Activated CD4-positive, CD25-positive, alpha-beta regulatory T cell (primary cell): ENCODE results near the gene CD180.

Experiments used
- DNase-seq, 4 experiments: peaks; one replicate each; lab custom pipeline; 2025; lab: John Stamatoyannopoulos, UW

CD180 gene

DNA sequence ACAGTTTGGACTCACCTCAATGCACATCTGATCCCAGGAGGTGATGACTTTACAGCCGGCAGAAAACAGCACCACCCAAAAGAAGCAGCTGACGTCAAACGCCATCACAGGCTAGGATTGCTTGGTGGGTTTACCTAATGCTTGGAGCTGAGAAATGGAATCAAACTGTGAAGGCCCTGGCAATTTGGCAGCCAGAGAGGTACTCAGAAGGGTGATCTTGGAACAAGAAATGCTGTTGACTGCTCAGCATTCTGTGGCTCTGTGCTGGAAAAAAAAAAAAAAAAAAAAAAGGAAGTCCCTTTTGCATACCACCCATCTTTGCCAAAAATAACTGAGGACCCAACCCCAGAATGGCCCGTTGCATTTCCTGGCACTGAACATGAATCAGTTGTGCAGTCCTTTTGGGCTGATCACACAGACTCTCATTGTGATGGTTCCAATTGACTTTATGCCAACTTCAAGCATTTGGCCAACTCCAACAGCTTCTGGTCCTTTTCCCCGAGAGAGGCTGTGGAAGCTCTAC lies at the start of gene CD180:
Gene CD180, minus strand, starts transcription at position 263 of the 523 bp plus-strand sequence. Its CDS starts 158 bp downstream, at position 105.
- DNase-seq, result no peak

DNA sequence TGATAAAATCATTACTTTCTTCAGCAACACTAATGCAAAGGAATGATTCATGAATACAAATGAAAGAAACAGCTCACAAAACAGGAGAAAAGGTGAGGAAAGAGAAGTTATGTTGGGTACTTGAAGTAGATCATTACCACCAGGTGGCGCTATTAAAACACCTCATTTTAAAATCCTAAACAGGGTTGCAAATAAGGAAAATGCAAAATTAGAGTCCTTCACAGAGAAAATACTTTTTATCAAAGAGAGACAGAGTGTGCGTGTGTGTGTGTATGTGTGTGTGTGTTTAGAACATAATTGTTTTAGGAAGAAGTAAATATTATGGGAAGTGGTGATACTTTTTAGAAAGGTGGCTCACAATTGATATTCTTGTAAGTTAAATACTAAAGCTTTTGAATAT lies 49.5 kb upstream of the CD180 start:
- DNase-seq, result no peak

DNA sequence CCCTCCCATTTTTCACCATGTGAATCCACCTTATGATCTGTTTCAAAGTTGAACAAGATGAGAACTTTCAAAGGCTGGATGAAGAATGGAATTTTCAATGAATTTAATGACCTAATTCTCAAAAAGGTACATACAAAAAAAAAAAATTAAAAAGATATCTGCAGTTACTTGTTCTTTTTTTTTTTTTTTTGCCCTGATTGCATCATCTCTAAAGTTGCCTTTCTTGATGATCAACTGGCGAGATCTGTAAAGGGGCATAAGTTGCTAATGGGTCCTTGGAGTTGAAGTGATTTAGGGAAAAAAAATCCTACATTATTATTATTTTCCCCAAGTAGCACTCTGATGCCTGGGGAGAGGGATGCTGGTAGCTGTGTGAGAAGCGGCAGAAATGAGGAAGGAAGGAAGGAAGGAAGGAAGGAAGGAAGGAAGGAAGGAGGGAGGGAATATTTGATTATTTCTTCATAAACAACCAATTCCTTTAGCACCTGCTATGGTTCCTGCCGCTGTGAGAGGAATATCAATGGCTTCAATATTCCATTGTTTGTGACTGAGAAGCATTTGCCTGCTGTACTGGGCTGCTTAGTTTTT lies 48.8 kb upstream of the CD180 start:
- DNase-seq, result no peak

DNA sequence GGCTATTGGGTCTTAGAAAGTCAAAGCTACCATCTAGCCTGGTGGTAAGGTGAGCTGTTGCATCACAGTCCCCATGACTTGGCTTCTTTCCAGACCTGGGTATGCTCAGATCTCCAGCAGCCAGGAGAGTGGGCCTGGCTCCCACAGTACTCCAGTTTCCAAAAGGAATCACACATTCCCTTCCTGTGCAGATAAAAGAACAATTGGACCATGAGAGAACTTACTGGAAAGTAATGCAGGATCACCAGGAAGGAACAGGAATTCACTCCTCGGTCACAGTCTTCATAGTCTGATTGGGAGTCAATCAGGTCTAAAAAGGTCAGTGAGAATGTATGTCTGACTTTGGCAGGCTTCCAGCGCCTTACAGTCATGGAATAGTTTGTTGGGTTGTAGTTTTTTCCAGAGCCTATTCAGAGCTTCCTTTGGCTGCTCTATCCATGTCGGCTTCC lies 47.8 kb upstream of the CD180 start:
- DNase-seq, result no peak

DNA sequence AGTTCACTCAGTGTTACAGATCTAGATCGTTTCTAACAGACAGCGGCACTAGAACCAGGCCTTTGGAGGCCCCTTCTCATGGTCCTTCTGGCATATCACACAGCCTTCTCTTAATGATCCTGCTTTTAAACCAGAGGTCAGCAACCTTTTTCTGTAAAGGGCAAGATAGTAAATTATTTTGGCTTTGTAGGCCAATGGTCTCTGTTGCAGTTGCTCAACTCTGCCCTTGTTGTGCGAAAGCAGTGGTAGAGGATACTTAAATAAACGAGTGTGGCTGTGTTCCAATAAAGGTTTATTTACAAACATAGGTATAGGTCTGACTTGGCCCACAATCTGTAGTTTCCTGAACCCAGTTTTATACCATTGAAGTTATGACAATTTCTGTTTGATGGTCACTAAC lies 47.3 kb upstream of the CD180 start:
- DNase-seq, result no peak

DNA sequence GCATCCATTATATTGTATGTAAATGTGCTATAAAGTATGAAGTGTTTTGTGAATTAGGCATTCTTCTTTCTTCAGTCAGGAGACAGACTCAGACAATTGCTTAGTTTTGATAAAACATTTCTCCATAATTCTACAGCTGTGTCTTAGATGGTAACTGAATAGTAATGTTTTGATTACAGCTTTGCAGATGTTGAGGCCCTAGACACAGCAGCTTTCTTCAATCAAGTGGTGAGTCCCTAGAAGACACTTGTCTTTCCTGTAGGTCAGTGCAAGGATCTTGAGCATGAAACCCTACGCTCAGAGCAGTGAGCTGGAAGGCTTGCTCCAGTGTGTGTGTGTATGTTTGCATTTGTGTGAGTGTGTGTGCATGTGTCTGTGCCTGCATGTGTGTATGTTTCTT lies 46.8 kb upstream of the CD180 start:
- no peak for DNase-seq

DNA sequence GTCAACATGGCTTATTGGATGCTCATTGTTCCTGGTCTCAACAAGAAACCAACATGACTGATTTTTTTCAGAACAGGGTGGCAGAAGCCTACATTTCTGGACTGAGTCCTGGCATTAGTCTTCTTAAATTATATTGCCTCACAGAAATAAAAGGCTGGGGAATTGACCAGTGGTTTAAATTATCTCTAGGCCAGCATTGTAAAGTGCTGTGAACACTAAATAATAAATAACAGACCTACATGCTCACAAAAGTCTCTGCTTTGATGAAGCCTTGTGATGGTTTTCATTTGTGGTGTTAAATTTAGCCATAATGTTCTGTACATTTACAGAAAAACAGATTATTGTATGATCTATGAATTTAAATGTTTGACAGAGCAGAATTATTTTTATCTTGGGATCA lies 44.7 kb upstream of the CD180 start:
- DNase-seq, result no peak

DNA sequence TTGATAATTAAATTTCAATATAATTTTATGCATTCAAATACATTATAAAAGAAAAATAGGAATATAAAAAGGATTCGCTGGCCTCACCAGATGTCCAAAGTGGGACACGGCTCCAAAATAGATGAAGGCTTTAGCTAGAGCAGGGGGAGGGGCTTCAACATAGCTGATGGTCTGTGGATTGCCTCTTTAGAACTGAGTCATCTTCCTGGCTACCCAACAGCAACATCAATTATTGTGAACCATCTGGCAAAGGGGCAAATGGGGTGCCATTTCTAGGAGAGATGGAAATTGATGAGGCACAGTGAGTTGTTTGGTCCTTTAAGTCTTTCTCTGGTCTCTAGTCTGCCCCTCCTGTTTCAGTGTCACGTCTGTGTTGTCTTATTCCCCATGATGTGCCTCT lies 44.2 kb upstream of the CD180 start:
- DNase-seq, result no peak

DNA sequence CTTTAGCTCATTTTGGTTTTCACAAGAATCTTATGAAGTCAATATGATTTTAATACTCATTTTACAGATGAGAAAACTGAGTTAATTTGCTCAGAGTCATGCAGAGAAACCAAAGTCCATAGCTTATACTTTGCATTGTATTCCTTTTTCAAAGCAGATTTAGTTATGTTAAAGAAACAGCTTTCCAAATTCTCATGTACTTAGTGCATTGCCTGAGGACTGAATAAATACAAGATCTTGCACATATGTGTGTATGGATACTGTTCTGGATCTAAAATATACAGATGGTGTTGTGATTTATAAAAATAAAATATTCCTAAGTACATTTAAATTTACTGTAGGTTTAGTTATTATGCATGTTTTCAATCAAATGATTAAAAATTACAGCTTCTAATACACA lies 43.5 kb upstream of the CD180 start:
- DNase-seq, result no peak

DNA sequence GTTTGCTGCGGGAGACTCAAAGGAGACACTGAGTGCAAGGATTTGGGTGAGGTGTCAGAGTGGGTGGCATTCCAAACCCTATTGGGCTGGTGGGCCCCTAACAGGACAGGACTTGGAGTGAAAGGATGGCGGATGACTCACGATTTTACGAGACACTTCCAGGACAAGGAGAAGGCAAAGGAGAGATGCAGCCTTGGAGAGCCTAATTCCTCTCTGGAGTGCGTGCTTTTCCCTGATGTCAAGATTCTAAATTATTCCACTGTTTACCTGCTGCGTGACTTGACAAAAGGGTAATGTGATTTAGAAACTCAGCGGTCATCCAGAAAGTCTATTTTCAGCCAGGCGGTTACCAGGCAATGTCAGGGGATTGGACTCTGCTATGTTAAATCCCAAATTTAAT lies 41.6 kb upstream of the CD180 start:
- DNase-seq, result no peak

DNA sequence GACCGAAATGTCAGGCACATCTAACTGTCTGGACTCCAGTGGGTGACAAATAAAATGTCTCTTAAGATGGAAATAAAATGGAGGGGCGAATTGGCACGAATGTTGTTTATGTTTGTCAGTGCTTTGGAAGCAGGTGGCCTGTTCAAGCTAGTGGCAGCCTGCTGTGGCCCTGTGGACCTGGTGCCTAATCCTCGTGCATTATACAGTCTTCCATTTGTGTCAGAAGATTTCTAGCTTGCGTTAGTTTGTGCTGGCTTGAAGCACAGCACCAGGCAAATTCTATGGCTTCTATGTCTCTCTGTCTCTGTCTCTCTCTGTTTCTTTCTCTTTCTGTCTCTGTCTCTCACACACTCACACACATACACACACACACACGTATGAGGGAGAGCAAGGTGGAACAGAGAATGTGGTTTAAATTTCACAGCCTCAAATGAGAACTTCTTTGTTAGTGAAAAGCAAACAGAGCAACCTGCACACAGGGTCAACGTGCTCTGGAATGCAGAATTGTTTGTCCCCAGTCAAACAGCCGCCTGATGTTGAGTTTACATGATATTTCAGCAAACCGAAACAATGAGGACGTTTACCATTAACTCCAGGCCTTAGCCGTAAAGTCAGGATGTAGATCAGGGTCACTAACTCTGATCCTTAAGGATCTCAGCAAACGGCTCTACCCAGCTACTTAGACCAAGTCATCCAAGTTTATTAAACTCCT lies 39.0 kb upstream of the CD180 start:
- no peak for DNase-seq

DNA sequence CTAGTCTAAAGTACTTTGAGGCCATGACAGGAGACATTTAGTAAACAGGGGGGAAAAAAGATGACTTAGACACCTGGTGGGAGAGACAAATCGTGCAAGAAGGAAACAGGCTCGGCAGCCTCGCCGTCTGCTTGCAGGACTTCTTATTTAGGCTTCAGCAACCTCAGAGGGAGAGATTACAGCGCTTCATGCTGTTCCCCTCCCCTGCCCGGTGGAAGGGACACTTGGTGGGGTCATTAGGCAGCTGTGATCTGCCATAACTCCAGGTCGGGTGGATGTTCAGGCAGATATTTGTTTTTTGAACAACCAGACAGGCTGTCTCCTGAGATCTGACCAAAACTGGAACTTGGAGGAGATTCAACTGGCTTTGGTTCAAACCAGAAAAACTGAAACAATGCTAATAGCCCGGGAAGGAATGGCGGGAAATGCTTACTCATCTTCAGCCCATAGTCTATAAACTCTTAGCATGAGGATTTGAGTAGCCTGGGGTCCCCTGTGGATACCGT lies 38.1 kb upstream of the CD180 start:
- no peak for DNase-seq

DNA sequence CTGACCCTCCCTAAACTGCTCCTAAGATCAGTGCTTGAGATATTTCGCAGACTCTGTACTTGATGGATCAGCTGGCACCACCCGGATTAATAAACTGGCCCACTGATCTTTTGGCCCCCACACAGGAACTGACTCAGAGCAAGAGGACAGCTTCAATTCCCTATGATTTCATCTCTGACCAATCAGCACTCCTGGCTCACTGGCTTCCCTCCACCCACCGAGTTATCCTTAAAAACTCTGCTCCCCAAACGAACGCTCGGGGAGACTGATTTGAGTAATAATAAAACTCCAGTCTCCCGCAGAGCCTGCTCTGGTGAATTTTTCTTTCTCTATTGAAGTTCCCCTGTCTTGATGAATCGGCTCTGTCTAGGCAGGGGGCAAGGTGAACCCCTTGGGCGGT lies 36.5 kb upstream of the CD180 start:
- no peak for DNase-seq

DNA sequence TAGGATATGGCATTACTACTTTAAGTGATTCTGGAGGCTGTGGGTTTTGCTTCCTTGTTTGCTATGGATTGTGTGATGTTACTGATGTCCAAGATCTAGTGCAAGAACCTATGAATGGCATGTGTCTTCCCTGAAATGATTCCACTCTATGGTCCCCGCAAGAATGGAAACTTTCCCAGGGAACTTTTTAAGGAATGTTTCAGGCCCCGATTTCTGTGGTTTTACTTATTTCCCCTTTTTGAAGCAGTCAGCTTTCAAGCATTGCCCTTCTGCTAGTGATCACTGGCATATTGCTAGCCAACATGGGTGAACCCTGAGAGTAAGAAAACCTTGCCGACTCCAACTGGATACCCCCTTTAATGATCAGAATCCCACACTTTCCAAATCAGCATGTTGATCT lies 26.6 kb upstream of the CD180 start:
- no peak for DNase-seq

DNA sequence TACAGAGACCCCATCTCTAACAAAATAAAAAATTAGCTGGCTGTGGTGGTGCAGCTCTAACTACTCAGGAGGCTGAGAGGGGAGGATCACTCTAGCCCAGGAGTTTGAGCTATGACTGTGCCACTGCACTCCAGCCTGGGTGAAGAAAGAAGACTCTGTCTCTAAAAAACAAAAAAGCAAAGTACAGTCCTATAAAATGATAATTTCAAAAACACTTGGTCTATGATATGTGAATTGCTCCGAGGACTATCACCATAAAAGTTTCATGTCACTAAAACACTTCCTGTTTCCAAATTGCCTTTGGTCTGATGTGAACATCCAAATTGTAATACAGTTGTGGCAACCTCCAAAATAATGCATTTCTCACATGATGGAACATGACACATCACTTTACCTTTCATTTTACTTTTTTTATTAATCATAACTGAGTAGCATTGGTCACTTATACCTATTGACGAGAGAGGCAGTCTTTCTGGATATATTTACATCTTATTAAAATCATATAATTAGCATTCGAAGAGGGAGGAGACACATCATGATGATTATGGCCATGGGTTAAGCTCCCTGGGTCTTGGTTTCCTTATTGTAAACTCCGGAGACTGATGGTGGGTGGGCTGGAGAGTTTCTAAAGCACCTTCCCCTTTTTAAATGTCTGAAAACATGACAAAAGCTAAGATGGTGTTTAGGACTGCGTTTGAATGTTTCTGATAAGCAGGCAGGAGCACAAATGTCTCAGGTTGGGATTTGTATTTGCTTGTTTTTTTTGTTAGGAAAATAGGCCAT lies 25.8 kb upstream of the CD180 start:
- DNase-seq, result no peak

DNA sequence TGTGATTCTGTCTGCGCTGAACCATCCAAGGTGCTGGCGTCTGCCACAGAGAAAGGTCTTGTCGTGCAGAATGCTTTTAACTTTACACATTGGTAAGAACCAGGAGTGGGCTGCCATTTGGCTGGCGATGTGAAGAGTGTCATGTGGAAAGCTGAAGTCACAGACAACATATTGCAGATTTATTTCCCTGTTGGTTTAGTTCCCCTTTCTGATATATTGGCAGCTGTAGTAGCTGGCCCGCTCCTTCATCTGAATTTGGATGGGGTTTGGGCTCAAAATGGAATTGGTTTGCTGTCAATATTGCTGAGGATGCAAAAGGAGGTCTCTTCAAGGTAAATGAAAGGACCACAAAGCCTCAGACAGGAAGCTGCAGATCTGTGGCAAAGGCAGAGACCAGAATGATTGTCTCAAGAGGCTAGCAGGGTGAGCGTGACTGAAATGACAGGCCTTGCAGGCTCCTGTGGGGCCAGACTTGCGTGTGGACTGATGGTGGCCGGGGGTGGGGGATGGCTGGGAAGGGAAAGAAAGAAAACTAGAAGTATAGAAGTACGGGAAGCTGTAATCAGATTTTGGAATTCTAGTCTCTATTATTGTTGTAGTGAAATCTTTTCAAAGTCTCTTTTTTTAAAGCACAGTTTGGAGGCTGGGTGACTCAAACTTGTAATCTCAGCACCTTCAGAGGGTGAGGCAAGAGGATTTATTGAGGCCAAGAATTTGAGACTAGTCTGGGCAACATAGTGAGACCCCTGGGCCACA lies 25.1 kb upstream of the CD180 start:
- peak in 2 of 4 experiments; percentile 5 to 11 for DNase-seq

DNA sequence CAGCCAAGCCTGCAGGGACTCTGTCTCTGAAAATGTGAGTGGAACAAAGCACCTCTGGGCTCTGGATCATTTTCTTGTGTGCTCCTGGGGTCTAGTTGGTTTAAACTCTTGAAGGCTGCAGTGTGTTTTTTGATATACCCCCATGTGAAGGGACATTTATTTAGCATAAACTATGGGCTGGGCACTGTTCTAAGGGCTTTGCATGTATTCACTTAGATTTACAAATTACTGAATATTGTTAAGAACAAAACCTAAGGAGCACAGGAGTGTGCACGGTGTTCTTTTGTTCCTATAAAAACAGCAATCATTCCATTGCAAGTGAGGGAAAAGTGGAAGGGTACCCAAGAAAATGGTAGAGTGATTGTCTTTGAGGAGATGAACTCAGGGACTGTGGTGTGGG lies 20.0 kb upstream of the CD180 start:
- no peak for DNase-seq

DNA sequence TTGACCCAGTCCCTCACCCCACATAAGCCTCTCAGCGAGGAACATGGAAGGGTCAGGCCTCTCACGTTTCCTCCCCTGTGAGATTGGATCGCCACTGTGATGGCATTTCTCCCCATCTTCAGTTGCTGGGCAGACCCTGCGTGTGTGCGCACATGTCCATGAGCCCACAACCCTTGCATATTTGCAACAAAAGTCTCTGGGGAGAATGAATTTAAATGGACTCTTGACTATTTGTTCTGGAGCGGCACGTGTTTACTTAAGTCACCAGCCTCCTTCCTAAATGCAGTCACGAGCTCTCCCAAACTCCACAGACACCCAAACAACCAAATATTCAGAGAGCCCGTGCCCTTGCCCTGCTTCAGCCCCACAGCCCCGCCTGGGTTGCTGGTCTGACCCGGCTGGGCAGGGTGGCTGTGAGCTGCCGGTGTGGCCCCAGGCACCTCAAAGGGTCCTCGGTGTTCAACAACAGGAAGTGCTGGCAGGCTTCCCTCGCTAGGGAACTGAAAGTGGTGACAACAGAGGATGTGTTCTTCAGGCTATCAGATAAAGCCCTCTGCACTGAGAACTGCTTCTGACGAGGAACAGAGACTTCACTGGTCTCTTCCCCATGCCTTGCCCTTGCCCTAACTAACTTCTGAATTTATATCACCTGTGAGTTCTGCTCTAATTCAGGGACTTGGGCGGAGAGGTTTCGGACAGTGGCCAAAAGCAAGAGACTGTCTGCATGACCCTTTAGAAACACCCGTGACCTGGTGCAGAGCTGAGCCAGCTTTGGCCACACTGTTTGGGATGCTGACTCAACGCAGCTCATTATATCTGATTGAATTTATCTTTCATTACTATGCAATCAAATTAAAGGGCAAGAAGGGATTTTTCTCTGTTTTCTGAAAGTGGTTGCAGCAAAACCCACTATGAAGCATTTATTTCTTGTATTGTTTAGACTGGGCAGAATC lies 19.2 kb upstream of the CD180 start:
- DNase-seq, result peak in 3 of 4 experiments; percentile 6 to 62 (median 55)

DNA sequence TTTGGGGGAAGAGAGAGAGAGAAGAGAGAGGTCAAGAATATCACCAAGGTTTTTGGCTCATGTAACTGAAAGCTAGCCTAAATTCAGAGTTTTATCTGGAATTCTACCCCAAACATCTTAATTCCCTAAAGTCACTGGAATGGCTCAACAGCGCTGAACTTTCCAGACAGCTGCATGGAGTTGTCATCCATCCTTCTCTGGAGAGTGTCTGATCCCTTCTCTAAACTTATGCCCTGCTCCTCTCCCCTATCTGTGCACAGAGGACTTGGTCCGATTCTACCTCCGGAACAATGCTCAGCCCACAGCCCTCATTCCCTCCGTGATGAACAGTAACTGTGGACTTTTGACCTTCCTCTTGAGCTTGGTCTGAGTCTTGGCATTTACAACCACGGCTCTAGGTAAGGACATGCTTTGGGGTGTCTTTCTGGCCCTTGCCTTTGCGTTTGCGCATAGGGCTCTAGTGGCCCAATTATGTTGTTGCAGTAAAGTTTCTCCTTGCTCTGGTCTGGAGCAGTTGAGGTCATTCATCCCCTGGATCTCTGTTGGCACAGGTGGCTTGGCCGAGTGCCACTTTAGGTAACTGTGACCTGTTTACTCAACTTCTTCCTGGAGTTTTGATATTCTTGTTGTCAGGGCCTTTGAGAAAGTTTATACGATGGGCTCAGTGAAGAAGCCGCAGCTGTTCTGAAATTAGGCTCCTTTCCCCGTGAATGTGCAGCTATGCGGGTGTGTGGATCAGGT lies 18.3 kb upstream of the CD180 start:
- no peak for DNase-seq

DNA sequence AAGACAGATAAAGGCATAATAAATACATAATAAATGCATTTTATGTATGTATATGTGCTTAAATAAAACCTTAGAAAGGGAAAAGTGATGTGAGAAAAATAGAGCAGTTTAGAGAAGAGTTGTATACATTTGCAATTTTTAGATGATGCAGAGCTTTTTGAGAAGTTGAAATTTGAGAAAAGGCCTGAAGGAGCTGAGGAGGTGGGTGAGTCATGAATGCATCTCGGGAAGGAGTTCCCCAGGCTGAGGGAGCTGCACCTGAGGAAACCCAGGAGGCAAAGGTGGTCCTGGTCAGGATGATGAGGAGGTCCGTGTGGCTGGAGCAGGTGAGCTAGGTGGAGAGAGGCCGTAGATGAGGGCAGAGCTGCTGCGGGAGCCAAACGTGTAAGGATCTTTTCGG lies 17.4 kb upstream of the CD180 start:
- no peak for DNase-seq
